GM19099 (cell line): ENCODE measurements around the gene TSPAN11.

Experiments used
- POLR2A ChIP-seq: IDR thresholded peaks from 3 replicates; pipeline ENCODE4 v1.6.1; 2011; ENCODE audit warnings: low read depth; ENCODE audit not compliant: insufficient read length; ENCODE audit errors: extremely low read depth

Gene TSPAN11

DNA sequence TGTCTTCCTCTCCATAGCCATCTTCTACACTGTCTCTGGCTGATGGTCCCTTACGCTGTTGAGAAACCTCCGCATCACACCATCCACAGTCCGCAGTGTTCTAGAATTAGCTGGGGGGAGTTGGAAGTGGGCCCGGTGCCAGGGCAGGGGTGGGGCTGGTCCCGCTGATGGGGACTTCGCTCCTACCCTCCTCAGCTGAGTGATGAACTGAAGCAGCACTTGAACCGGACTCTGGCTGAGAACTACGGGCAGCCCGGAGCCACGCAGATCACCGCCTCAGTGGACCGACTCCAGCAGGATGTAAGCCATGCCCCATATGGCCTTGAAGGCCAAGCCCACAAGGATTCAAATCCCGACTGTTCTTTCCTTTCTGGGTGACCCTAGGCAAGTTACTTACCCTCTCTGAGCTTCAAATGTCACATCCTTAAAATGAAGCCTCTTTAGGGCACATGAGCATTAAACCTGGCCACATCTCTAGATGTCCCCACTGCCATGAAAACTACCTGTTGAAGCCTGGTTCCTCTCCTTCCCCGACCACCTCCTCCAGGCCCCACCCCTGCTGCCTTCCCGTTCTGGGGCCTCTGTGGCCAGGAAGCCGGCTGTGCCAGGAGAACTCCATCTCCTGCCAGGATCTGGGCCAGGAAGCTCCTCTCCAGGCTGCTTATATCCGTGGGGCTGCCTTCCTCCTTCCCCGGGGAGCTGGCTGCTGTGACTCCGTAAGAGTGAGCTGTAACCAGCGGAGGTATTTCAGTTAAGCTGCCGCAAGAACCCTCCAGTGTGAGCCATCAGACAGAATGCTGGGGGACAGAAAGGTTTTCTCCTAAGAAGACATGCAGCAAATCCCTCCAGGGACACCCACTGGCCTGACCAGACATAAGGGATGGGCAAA, 53.1 kb downstream of the TSPAN11 start:
- TF ChIP-seq POLR2A = no peak

DNA sequence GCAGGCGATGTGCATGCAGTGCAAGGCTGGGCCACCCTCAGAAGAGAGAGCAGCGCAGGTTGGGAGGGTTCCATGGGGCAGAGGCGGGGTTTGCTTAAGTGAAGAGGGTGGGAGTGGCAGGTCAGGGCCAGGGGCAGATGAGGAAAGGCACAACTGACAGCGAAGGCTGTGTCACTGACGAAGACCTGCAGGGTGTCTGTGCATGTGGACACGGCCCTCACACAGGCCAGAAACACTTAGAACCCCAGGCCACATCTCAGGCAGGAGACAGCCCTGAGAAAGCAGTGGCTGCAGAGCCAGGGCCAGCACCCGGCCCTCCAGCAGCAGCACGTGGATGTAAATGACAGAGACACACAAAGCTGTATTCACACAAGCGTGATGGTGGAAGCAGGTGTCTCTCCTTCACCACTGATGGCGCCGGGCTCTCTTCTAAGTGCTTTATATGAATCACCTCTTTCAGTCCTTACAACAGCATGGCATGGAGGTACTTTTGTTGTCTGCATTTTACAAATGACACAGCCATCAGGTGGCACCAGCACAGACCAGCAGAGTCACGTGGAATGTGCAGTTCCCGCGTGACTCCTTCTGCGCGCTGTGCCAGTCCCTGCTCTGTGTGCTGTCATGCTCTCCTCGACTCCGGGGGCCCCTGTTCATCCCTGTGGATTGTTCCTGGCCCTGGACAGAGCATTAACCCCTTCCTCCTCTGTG, 54.6 kb downstream of the TSPAN11 start:
- no peak for TF ChIP-seq POLR2A

DNA sequence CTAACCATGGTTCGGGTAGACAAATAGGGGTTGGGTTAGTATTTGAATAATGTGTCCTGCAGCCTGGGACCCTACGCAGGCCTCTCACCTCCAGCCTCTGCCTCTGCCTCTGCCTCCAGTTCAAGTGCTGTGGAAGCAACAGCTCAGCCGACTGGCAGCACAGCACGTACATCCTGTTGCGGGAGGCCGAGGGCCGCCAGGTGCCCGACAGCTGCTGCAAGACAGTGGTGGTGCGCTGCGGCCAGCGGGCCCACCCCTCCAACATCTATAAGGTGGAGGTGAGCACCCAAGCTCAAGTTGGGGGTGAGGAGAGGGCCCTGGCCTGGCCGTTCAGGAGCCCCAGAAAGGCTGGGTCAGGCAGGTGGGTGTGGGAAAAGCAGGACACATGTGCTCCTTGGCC, 55.9 kb downstream of the TSPAN11 start:
- TF ChIP-seq POLR2A = no peak

DNA sequence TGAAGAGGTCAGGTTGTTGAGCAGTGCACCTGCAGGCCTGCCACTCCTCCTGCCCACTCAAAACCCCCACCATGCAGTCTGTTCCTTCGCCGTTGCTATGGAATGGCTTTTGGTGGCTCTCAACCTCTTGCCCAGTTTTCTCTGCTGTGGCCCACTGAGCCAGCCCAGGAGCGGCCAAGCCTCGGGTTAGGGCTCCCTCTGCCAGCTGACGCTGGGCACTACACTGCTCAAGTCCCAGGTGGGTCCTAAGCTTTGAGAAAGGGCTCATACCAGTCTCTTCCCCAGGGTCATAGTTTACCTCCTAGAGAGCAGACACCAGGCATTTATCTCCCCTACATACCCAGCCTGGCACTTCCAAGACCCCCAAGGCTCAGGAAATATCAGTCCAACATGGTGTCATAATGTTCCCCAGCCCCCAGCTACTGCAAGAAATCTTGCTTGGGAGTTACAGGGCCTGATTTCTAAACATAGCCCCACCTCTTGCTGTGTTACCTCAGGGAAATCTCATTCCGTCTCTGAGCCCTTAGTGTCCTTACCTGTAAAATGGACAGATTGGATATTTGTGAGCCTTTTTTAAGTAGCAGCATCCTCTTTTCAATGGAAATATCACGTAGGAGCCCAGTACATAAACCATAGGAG, 59.4 kb downstream of the TSPAN11 start:
- no peak for TF ChIP-seq POLR2A

DNA sequence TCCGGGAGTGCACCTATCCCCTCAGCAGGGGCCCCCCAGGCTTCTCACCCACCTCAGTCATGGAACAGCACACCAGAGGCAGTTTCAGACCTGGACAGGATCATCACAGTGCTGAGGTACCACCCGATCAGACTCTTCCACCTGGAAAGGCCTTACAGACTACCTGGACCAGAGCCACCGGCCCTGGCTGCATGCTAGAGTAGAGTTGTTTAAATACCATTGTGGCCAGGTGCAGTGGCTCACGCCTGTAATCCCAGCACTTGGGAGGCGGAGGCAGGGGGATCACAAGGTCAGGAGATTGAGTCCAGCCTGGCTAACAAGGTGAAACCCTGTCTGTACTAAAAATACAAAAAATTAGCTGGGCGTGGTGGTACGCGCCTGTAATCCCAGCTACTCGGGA, 61.5 kb downstream of the TSPAN11 start:
- no peak for TF ChIP-seq POLR2A

DNA sequence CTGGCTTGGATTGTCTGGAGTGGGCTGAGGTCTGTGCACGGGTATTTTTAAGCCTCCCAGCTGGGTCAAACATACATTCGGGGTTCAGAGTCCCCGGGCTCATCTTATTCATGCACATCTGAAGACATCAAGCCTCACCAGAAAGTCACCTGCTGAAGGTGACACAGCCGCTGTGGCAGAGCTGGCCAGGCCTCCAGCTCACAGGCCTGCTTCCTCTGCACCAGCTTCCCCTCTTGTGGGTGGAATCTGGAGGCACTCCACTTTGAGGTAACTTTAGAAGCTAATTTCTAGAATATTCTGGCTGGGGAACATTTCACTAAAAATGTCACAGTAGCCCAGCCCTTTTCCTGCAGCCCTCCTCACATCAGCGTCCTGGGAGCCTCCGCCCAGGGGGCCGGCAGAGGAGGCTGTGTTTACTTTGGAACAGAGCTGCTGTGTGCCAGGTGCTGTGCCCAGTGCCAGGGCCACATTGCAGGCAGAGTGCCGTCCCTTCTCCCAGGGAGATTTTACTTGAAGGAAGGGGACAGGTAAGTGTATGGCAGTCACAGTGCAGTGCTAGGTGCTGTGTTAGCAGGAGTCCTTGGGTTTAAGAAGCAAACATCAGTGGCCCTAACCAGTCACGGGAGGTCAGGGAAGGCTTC, 62.2 kb downstream of the TSPAN11 start:
- no peak for TF ChIP-seq POLR2A

DNA sequence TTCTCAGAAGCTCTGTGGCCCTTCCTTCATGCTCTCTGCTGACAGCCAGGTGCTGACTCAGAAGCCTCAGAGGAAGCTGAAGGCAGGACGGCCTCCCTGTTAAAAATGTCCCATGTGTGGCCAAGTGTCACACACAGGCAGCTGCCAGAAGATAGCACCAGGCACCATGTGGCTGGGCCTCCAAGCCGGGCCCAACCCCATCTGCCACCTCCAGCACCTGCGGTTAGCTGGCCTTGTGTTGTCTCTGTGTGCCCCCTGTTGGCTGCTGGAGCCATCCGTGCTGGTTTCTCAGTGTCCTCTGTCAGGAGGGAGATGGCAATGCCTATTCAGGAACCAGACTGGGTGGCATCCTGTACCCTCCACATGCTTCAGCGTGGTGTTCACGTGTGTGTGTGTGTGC, 63.2 kb downstream of the TSPAN11 start:
- no peak for TF ChIP-seq POLR2A

DNA sequence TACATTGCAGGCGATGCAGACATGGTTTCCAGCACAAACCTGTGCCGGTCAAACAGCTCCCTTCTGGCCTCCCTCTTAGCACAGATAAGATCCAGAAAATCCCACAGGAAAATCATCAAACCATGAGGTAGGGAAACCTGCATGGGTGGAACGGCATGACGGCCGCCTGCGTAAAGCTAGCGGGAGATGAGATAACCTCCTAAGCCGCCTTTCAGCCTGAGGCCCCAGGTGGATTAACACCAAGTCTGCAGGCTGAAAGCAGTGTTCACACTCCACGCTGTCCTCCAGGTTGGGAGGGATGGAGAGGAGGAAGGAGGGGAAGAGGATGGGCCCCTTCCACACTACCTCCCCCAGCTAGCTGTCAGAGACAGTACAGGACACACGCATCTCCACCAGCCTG, 63.8 kb downstream of the TSPAN11 start:
- TF ChIP-seq POLR2A = no peak

DNA sequence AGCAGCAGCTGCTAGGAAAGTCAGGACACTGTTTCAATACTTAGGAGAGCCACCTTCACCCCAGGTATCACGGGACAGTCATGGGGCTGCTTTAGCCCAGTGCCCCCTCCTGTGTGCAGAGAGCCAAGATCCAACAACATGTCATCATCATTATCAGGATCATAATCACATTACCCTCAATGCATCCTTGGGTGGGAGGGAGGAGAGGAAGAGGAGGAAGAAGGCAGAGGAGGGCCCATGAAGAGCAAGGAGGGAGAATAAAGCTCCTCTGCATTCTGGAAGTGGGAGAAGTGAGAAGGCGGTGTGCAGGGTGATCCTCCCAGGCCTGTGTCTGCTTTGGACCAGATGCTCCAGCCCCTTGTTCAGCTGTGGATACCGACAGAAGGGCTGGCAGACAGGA, 64.2 kb downstream of the TSPAN11 start:
- no peak for TF ChIP-seq POLR2A

DNA sequence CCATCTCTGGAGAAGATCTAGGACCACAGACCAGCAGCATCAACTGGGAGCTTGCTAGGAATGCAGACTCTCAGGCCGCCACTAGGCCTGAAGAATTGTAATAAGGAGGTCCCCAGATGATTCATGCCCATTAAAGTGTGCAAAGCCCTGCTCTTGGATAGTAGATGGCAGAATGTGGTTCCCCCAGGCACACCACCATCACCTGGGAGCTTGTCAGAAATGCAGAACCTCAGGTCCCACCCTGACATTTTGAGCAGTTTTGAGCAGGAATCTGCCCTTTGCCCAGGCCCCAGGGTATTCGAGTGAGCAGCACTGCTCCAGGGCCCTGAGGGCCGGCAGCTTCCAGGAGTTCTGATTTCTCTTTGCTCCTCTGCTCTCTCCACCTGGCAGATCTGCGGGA, 64.9 kb downstream of the TSPAN11 start:
- no peak for TF ChIP-seq POLR2A

DNA sequence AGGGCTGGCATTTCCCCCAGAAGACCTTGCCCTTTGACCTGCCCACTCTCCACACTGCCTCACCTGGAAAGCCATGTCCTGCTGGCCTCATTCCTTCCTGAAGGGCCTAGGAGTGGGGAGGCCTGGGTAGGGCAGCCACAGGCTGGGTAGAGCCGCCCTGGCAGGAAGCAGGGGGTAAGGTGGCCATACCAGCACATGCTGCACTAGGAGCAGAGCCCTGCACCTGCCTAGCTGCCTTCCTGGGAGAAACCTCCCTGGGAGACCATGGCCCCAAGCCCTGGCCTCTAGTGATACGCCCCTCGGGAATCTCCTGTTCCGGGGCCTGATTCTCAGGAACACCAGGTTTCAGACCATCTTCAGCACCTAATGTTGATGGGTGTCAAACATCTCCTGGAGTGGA, 65.8 kb downstream of the TSPAN11 start:
- no peak for TF ChIP-seq POLR2A

DNA sequence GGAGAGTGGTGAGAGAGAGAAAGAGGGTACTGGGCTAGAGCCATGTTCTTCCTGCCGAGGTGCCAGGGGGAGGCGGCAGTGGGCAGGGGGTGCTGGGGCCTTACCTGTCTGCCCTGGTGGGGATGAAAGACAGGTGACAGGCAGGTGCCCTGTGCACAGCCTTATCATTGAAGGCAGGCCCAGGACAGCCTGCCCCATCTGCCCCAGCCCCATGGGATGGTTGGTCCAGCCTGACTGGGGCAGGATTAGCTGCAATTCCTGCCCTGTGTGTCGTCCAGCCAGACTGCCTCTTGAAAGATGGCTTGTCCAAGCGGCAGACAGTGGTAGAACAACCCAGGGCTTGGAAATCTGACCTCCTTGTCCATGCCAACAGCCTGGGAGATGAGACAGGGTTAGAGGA, 67.2 kb downstream of the TSPAN11 start:
- TF ChIP-seq POLR2A = no peak

DNA sequence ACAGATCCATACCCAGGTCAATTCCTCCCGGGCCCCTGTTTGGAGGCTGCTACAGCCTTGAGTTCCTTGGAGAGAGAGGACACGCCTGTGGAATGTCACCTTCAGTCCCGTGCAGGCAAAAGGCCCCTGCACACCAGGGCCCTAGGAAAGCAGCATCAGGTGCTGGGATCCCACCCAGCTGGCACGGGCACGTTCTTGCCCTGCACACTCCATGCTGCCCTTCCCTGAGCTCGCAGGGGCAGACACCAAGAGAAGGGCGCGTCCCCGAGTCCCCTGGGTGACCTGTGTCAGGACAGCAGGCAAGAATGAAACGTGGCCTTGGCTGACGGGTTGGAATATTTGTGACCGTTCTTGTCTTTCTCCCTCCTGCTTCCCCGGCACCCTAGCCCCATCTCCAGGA, 67.7 kb downstream of the TSPAN11 start:
- no peak for TF ChIP-seq POLR2A

DNA sequence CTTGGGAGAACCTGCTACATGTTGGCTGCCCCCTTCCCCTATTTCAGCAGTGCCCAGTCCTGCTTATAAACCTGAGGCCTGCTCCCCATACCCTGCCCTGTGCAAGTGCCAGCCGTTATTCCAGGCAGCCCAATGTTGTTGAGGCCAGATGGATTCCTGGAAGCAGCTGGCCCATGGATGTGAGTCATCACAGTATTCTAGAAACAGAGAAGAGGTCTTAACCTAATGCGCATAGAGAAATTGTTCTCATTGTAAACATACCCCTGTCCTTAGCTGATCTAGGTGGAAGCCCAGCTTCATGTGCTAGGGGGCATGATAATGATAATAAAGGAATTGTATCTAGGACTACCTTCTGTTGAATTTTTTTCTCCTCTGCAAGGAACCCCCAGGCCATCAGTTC, 69.7 kb downstream of the TSPAN11 start:
- TF ChIP-seq POLR2A = no peak

DNA sequence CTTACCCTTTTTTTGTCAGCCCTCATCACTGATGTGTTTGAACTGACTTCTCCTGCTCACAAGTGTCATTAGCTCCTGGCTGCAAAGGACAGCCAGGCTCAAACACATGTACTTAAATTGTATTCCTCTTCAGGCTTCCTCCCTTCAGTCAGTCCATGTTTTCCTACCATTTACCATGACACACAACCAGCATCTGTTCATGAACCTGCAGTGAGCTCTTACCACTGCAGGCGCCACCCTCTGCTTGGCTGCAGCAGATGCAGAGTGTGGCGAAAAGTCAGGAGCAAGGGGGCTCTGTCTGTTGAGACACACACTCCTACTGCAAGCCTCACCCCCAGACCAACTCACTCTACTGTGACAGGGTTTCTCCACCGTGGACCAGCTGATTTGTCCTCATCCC, 70.2 kb downstream of the TSPAN11 start:
- TF ChIP-seq POLR2A = no peak

DNA sequence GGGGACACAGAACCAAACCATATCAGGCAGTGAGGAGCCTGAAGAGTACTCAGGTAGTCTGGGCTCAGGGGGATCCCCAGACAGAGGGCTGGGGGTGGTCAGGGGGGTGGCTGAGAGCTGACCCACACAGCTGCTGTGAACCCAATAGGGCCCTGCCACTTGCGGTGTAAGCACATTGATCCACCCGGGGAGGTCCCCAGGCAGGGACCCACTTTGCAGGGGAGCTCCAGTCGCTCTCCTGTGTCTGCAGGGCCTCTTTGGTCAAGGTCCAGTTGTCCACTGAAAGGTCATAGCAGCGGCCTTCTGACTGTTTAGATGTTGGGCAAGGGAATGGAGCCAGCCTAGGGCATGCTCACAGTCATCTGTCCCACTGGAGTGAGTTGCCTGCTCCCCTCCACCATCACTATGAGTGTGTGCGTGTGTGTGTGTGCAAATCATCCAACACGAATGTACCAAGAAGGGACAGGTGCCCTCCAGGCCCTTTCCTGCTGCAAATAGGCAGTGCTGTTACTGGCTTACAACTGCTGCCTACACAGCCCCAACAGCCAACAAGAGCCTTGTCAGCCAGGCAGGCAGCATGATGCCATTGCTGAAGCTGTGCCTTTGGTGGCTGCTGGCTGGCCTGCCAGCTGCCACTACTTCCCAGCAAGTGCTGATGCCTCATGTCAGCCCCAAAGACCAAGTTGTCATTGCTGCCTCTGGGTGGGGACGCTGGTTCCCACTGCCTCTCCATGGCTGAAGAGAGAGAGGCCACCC, 71.3 kb downstream of the TSPAN11 start:
- no peak for TF ChIP-seq POLR2A
